Measurements from ENCODE around the gene PRM2. TPM values are rescaled to one million over a fixed set of nuclear protein-coding genes. Genes with fewer than 3 reads are reported as not detected.
"Not testable (repeated sequence)": the region's sequence is repeated elsewhere in the genome, so short reads cannot be mapped to it uniquely, and the experiment has no call there.

Gene PRM2
- total RNA-seq, 1 experiment from 2014 or later = not detected

DNA sequence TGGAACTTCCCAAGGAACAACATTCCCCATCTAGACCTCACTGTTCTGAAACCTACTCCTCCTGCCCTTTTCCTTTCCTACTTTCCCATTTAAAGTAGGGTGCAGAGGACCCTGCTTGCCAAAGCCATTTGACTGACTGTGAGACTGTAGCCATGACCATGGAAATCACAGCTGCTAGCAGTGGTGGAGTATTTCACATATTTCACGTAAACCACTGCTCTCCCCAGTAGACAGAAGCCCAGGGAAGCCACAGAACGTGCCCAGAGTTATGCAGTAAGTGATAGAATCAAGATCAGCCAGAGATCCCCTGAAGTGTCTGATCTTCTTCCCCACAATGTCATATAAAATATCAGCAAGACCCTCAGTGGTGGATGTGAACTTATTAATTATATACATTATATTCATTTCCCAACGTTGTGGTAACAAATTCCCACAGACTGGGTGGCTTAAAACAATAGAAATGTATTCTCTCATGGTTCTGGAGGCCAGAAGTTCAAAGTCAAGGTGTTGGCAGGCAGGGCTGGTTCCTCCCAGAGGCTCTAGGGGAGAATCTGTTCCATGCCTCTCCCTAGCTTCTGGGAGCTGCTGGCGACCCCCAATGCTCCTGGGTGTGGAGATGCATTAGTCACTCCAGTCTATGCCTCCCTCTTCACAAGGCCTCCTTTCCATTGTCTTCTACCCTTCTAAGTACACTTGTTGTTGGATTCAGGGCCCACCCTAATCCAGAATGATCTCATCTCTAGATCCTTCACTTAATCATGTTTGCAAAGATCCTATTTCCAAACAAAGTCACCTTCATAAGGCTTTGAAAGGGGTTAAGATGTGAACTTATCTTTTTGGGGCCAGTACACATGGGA lies 25.6 kb upstream of the PRM2 start:
- no peak overlapping the region for H3K4me2 ChIP-seq (ENCODE audit: low read depth, low read length, poor library complexity, severe bottlenecking)
- no peaks in the 10 kb centered on the region for H3K36me3 ChIP-seq (ENCODE audit: insufficient read depth, low read length)
- H3K4me1 ChIP-seq (ENCODE audit: low read length) = peaks cover 22% of the 10 kb centered on the region
- no peaks in the 10 kb centered on the region for H3K9me2 ChIP-seq (replicated peaks; ENCODE audit: insufficient read depth, low read length)
- H4K20me1 ChIP-seq (ENCODE audit: insufficient read depth, low read depth, low read length) = no peaks in the 10 kb centered on the region
- DNase-seq = no peak
- H3K27me3 ChIP-seq (ENCODE audit: low read length) = no peaks in the 10 kb centered on the region
- no peak overlapping the region for H3K9ac ChIP-seq (ENCODE audit: low read length)
- H3K9me3 ChIP-seq (ENCODE audit: low read length) = no peaks in the 10 kb centered on the region
- H3K4me3 ChIP-seq (ENCODE audit: low read length) = no peak overlapping the region
- no peak overlapping the region for H2AFZ ChIP-seq (ENCODE audit: low read length)
- H3K79me2 ChIP-seq (ENCODE audit: low read length) = no peaks in the 10 kb centered on the region
- no peak overlapping the region for H3K27ac ChIP-seq (ENCODE audit: low read length)

DNA sequence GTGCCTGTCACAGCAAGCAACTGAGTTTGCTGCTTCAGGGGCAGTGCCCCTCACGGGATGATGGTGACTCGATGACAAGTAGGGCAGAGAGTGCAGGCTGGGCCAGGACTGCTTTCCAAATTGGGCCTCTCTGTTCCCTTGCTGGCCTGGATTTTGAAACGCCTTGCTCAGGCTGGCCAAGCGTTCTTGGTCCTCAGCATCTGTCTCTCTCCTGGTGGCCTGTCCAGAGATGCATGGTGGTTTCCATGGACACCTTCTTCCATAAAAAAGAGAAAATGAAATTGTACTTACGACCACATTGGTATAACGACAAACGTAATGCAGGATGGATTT lies 24.2 kb upstream of the PRM2 start:
- Histone ChIP-seq H3K27ac (ENCODE audit: low read length) (no peak overlapping the region), H3K9me2 (replicated peaks; ENCODE audit: insufficient read depth, low read length) (no peaks in the 10 kb centered on the region), H3K9ac (ENCODE audit: low read length) (no peak overlapping the region), H2AFZ (ENCODE audit: low read length) (no peak overlapping the region), H3K4me1 (ENCODE audit: low read length) (peaks cover 30% of the 10 kb centered on the region), H3K4me3 (ENCODE audit: low read length) (no peak overlapping the region), H4K20me1 (ENCODE audit: insufficient read depth, low read depth, low read length) (no peaks in the 10 kb centered on the region), H3K4me2 (ENCODE audit: low read depth, low read length, poor library complexity, severe bottlenecking) (no peak overlapping the region), H3K27me3 (ENCODE audit: low read length) (no peaks in the 10 kb centered on the region), H3K79me2 (ENCODE audit: low read length) (no peaks in the 10 kb centered on the region), H3K9me3 (ENCODE audit: low read length) (no peaks in the 10 kb centered on the region), H3K36me3 (ENCODE audit: insufficient read depth, low read length) (no peaks in the 10 kb centered on the region)
- no peak for DNase-seq

DNA sequence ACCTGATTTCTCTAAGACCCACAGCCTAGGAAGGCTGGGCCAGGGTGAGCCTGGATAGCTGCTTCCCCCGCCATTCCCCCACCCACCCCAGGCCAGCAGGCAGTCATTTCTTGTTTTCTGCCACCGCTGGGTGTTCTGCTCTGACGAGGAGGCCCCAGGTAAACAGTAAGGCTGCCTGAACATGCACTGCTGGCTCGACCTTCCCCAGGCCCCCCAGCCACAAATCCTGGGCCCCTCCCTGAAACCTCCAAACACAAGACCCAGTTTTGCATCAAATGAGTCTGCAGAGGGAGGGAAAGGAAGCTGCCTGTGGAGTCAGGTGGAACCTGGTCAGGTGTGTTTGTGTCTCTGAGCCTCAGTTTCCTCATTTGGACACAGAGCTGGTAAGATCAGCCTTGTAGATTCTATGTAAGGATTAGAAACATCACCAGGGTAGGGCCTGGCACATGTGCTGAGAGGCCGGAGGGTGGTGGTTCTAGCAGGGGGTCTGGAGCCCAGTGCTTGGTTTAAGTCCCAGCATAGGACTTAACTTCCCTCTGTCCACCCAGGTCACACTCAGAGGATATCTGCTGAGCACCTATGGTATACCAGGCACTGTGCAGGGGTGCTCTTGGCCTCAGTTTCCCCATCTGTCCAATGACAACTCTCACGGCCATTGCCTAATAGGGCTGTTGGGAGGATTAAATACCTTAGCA lies 23.7 kb upstream of the PRM2 start:
- Histone ChIP-seq H3K79me2 (ENCODE audit: low read length) (no peaks in the 10 kb centered on the region), H3K9me3 (ENCODE audit: low read length) (no peaks in the 10 kb centered on the region), H3K9me2 (replicated peaks; ENCODE audit: insufficient read depth, low read length) (no peaks in the 10 kb centered on the region), H3K36me3 (ENCODE audit: insufficient read depth, low read length) (no peaks in the 10 kb centered on the region), H3K4me3 (ENCODE audit: low read length) (no peak overlapping the region), H2AFZ (ENCODE audit: low read length) (no peak overlapping the region), H3K27me3 (ENCODE audit: low read length) (no peaks in the 10 kb centered on the region), H4K20me1 (ENCODE audit: insufficient read depth, low read depth, low read length) (no peaks in the 10 kb centered on the region), H3K4me1 (ENCODE audit: low read length) (peaks cover 30% of the 10 kb centered on the region), H3K27ac (ENCODE audit: low read length) (no peak overlapping the region), H3K4me2 (ENCODE audit: low read depth, low read length, poor library complexity, severe bottlenecking) (no peak overlapping the region), H3K9ac (ENCODE audit: low read length) (no peak overlapping the region)
- no peak for DNase-seq

DNA sequence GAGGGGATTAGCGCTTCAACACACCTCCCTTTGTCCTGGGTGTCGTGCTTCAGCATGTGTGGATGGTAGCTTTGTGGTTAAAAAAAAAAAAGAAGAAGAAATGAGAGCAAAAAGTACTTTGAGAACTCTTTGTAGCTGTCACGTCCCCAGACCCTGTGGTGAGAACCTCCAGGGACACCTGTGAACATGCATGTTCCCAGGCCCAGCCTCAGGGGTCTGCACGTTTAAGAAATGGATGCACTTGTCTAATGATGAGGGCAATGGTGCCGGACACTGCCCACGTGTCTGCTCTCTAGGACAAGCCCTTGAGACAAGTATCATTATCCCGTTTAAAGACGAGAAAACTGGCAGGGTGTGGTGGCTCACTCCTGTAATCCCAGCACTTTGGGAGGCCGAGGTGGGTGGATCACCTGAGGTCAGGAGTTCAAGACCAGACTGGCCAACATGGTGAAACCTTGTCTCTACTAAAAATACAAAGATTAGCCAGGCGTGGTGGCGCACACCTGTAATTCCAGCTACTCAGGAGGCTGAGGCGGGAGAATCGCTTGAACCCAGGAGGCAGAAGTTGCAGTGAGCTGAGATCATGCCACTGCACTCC lies 22.8 kb upstream of the PRM2 start:
- not testable (repeated sequence) for H3K79me2 ChIP-seq (ENCODE audit: low read length); H3K27me3 ChIP-seq (ENCODE audit: low read length); H3K9me2 ChIP-seq (replicated peaks; ENCODE audit: insufficient read depth, low read length); H2AFZ ChIP-seq (ENCODE audit: low read length); H3K4me3 ChIP-seq (ENCODE audit: low read length); H3K9ac ChIP-seq (ENCODE audit: low read length); H3K36me3 ChIP-seq (ENCODE audit: insufficient read depth, low read length); H4K20me1 ChIP-seq (ENCODE audit: insufficient read depth, low read depth, low read length); H3K4me2 ChIP-seq (ENCODE audit: low read depth, low read length, poor library complexity, severe bottlenecking); H3K27ac ChIP-seq (ENCODE audit: low read length); H3K9me3 ChIP-seq (ENCODE audit: low read length); DNase-seq
- H3K4me1 ChIP-seq (ENCODE audit: low read length) = peaks cover 36% of the 10 kb centered on the region

DNA sequence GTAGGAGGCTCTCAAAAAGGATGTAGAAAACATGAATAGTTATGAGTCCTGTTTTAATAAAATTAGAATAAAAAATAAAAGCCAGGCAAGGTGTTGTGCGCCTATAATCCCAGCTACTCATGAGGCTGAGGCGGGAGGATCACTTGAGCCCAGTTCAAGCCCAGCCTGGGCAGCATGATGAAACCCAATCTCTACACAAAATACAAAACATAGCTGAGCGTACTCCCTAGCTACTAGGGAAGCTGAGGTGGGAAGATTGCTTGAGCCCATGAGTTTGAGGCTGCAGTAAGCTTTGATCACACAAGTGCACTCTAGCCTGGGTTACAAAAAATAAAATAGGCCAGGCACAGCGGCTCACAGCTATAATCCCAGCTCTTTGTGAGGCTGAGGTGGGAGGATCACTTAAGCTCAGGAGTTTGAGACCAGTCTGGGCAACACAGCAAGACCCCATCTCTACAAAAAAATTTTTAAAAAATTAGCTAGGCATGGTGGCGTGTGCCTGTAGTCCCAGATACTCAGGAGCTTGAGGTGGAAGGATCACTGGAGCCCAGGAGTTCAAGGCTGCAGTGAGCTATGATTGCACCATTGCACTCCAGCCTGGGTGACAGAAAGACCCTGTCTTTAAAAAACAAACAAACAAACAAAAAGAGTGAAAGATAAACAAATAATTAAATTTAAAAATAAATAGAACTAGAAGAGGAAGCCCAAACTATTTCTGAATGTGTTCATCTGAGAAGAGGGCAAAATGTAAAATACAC lies 22.0 kb upstream of the PRM2 start:
- Histone ChIP-seq H2AFZ (ENCODE audit: low read length) (no peak overlapping the region), H3K4me3 (ENCODE audit: low read length) (no peak overlapping the region), H3K27ac (ENCODE audit: low read length) (peak overlapping the region; percentile 38), H4K20me1 (ENCODE audit: insufficient read depth, low read depth, low read length) (no peaks in the 10 kb centered on the region), H3K9ac (ENCODE audit: low read length) (no peak overlapping the region), H3K9me3 (ENCODE audit: low read length) (no peaks in the 10 kb centered on the region), H3K79me2 (ENCODE audit: low read length) (no peaks in the 10 kb centered on the region), H3K36me3 (ENCODE audit: insufficient read depth, low read length) (no peaks in the 10 kb centered on the region), H3K9me2 (replicated peaks; ENCODE audit: insufficient read depth, low read length) (no peaks in the 10 kb centered on the region), H3K27me3 (ENCODE audit: low read length) (no peaks in the 10 kb centered on the region), H3K4me2 (ENCODE audit: low read depth, low read length, poor library complexity, severe bottlenecking) (peak overlapping the region; percentile 56), H3K4me1 (ENCODE audit: low read length) (peaks cover 42% of the 10 kb centered on the region)
- no peak for DNase-seq

DNA sequence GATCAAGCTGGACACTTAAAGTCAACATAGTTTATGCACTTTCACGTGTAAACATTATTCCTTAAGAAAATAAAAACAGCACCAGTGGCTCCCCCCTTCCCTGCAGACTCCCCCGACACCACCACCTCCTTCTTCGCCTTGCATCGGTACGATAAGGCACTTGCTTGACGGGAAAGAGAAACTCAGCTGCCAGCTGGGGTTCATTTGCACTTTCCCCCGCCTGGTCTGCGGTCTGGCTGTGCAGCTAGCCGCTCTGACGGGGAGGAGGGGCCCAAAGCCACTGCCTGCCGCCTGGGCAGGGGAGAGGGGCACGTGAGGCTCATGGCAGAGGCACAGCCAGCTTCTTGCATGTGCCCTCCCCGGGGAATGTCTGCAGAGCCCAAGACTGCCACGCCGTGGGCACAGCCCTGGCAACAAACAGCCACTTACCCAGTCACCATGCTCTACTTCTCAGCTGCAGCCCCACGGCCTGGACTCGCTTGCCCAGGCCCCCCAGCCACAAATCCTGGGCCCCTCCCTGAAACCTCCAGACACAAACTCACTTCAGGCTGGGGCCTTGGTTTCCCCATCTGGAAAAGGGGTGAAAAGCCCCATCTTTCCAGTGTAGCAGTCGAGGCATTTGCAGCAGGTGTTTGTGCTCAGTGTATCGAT lies 21.3 kb upstream of the PRM2 start:
- H3K27ac ChIP-seq (ENCODE audit: low read length) = peak overlapping the region; percentile 38
- no peaks in the 10 kb centered on the region for H3K79me2 ChIP-seq (ENCODE audit: low read length)
- H3K4me2 ChIP-seq (ENCODE audit: low read depth, low read length, poor library complexity, severe bottlenecking) = peak overlapping the region; percentile 56
- DNase-seq = peak; percentile 85
- H3K9ac ChIP-seq (ENCODE audit: low read length) = peak overlapping the region; percentile 18
- no peaks in the 10 kb centered on the region for H3K27me3 ChIP-seq (ENCODE audit: low read length)
- H3K4me3 ChIP-seq (ENCODE audit: low read length) = peak overlapping the region; percentile 23; the same call in 1 of the 2 replicates
- H3K9me3 ChIP-seq (ENCODE audit: low read length) = no peaks in the 10 kb centered on the region
- peaks cover 44% of the 10 kb centered on the region for H3K4me1 ChIP-seq (ENCODE audit: low read length)
- peak overlapping the region; percentile 11; the same call in 1 of the 2 replicates for H2AFZ ChIP-seq (ENCODE audit: low read length)
- H3K36me3 ChIP-seq (ENCODE audit: insufficient read depth, low read length) = no peaks in the 10 kb centered on the region
- H3K9me2 ChIP-seq (replicated peaks; ENCODE audit: insufficient read depth, low read length) = no peaks in the 10 kb centered on the region
- H4K20me1 ChIP-seq (ENCODE audit: insufficient read depth, low read depth, low read length) = no peaks in the 10 kb centered on the region

DNA sequence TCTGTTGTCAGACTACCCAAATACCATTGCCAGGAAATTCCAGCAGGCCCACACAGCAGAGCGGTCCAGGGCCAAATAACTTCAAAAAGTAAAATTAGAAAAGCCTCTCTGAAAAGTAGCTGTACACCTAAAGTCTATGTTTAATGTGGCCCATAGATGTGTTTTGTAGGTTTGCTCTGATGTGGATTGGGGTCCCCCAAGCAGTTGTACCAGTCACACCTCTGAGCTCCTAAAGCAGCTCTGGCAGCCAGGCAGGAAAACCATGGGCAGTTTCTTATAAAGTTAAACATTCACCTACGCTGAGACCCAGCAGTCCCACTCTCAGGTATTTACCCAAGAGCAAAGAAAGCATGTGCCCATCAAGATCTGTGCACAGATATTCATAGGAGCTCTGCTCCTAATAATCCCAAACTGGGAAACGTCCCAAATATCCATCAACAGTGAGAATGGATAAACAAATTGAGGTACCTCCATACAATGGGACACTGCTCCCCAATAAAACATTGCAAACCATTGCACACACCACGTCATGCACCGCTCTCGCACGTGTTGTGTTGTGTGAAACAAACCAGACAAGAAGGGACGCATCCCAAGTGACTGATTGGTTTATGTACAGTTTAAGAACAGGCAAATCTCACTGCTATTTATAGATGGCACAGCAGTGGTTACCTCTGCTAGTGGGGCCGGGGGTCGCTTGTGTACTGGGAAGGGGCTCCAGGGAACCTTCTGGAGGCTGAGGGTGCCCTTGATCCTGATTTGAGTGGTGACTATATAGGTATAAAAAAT lies 20.6 kb upstream of the PRM2 start:
- no peaks in the 10 kb centered on the region for H3K9me2 ChIP-seq (replicated peaks; ENCODE audit: insufficient read depth, low read length)
- H3K9me3 ChIP-seq (ENCODE audit: low read length) = no peaks in the 10 kb centered on the region
- no peaks in the 10 kb centered on the region for H3K79me2 ChIP-seq (ENCODE audit: low read length)
- peak overlapping the region; percentile 56 for H3K4me2 ChIP-seq (ENCODE audit: low read depth, low read length, poor library complexity, severe bottlenecking)
- no peaks in the 10 kb centered on the region for H3K27me3 ChIP-seq (ENCODE audit: low read length)
- peak overlapping the region; percentile 11; the same call in 1 of the 2 replicates for H2AFZ ChIP-seq (ENCODE audit: low read length)
- no peak overlapping the region for H3K27ac ChIP-seq (ENCODE audit: low read length)
- H3K36me3 ChIP-seq (ENCODE audit: insufficient read depth, low read length) = no peaks in the 10 kb centered on the region
- peak overlapping the region; percentile 23; the same call in 1 of the 2 replicates for H3K4me3 ChIP-seq (ENCODE audit: low read length)
- peak; percentile 52 for DNase-seq
- H4K20me1 ChIP-seq (ENCODE audit: insufficient read depth, low read depth, low read length) = no peaks in the 10 kb centered on the region
- H3K9ac ChIP-seq (ENCODE audit: low read length) = peak overlapping the region; percentile 18
- H3K4me1 ChIP-seq (ENCODE audit: low read length) = peaks cover 44% of the 10 kb centered on the region
